Subcutaneous abdominal adipose tissue (tissue), 5 donors: Measurements from ENCODE around the gene TULP3.
A peak's percentile ranks its signal among the peaks of the same experiment; 100 is the strongest.

ENCODE experiments used
- H3K27ac ChIP-seq: one replicate; pipeline ENCODE4 v1.7.0; 2013; ENCODE audit warnings: low read depth, mild to moderate bottlenecking, inconsistent platforms, low read length, moderate library complexity
- H3K27me3 ChIP-seq, 5 donors: one replicate each; pipeline ENCODE4 v1.7.0; 2013; ENCODE audit warnings: low read length in 5 of 5, inconsistent platforms in 1 of 5; ENCODE audit not compliant: control insufficient read depth in 5 of 5, insufficient read depth in 4 of 5
- H3K36me3 ChIP-seq, 5 donors: one replicate each; pipeline ENCODE4 v1.7.0; 2013; ENCODE audit warnings: low read length in 5 of 5; ENCODE audit not compliant: control insufficient read depth in 5 of 5, insufficient read depth in 5 of 5
- H3K4me1 ChIP-seq, 5 donors: one replicate each; pipeline ENCODE4 v1.7.0; 2013; ENCODE audit warnings: low read length in 5 of 5, mild to moderate bottlenecking in 3 of 5, moderate library complexity in 1 of 5; ENCODE audit not compliant: control insufficient read depth in 5 of 5, insufficient read depth in 5 of 5
- H3K4me3 ChIP-seq, 5 donors: one replicate each; pipeline ENCODE4 v1.7.0; 2013; ENCODE audit warnings: low read length in 5 of 5, low read depth in 1 of 5
- H3K9ac ChIP-seq, 5 donors: one replicate each; pipeline ENCODE4 v1.7.0; 2013; ENCODE audit warnings: low read length in 5 of 5, mild to moderate bottlenecking in 4 of 5, moderate library complexity in 3 of 5
- H3K9me3 ChIP-seq, 5 donors: one replicate each; pipeline ENCODE4 v1.7.0; 2013; ENCODE audit warnings: low read length in 5 of 5; ENCODE audit not compliant: control insufficient read depth in 5 of 5
- donor health status: healthy.
- donor health status: healthy.
- donor health status: healthy.
- donor health status: healthy.
- donor health status: healthy.

TULP3 gene

GRCh38 chr12:2922329-2922728, 31.6 kb downstream of the TULP3 start:
- Histone ChIP-seq H3K27me3 (no peaks in the 10 kb centered on the region), H3K27ac (no peak overlapping the region), H3K9ac (no peak overlapping the region), H3K4me3 (no peak overlapping the region), H3K36me3 (peaks cover 10 to 62% (median 47%) of the 10 kb centered on the region in 5 donors), H3K9me3 (no peaks in the 10 kb centered on the region), H3K4me1 (no peaks in the 10 kb centered on the region)

- H3K27ac ChIP-seq, result no peak overlapping the region
- no peaks in the 10 kb centered on the region for H3K27me3 ChIP-seq
- no peak overlapping the region for H3K9ac ChIP-seq
- H3K9me3 ChIP-seq, result no peaks in the 10 kb centered on the region
- H3K4me1 ChIP-seq, result no peaks in the 10 kb centered on the region
- peaks cover 14 to 66% (median 52%) of the 10 kb centered on the region in 5 donors for H3K36me3 ChIP-seq
- no peak overlapping the region for H3K4me3 ChIP-seq
Observed at GRCh38 chr12:2923057-2923456, 32.4 kb downstream of the TULP3 start.

DNA sequence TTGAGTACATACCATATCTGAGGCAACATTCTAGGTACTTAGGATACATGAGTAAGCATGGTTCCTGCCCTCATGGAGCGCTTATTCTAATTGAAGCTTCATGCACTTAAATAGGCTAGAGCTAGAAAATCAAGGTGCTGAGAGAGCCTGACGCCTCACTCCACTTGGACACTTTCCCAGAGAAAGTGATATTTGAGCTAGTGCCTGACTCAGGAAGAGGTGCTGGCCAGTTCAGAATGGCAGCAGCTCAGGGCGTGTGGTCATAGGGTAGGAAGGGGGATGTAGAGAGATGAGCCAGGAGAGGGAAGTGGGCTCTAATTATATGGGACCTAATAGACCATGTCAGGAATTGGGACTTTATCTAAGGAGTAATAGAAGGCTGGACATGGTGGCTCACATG, 33.3 kb downstream of the TULP3 start:
- H3K36me3 ChIP-seq, result peaks cover 14 to 68% (median 52%) of the 10 kb centered on the region in 5 donors
- no peak overlapping the region for H3K27ac ChIP-seq
- peak overlapping the region in 1 of 5 donors; percentile 20 for H3K9ac ChIP-seq
- H3K27me3 ChIP-seq, result no peaks in the 10 kb centered on the region
- no peak overlapping the region for H3K4me3 ChIP-seq
- H3K9me3 ChIP-seq, result no peaks in the 10 kb centered on the region
- no peaks in the 10 kb centered on the region for H3K4me1 ChIP-seq

- no peaks in the 10 kb centered on the region for H3K27me3 ChIP-seq
- H3K4me3 ChIP-seq, result no peak overlapping the region
- peaks cover 14 to 66% (median 54%) of the 10 kb centered on the region in 5 donors for H3K36me3 ChIP-seq
- no peaks in the 10 kb centered on the region for H3K9me3 ChIP-seq
- no peak overlapping the region for H3K27ac ChIP-seq
- H3K4me1 ChIP-seq, result no peaks in the 10 kb centered on the region
- H3K9ac ChIP-seq, result no peak overlapping the region
Observed at GRCh38 chr12:2925322-2925995, 34.8 kb downstream of the TULP3 start.

DNA sequence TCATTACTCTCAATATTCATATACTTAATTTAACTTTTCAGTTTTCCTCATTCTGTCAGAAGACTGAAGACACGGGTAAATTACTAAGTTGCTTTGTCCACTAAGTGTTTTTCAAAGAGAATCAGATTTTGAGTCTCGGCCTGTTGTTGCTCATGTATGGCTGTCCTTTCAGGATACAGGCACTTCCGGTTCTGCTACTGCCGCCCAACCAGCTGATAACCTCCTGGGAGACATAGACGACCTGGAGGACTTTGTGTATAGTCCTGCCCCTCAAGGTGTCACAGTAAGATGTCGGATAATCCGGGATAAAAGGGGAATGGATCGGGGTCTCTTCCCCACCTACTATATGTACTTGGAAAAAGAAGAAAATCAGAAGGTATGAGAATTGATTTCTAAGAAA, 40.2 kb downstream of the TULP3 start:
- Histone ChIP-seq H3K9me3 (no peaks in the 10 kb centered on the region), H3K4me1 (no peaks in the 10 kb centered on the region), H3K36me3 (peaks cover 25 to 68% (median 56%) of the 10 kb centered on the region in 5 donors), H3K9ac (no peak overlapping the region), H3K4me3 (no peak overlapping the region), H3K27ac (no peak overlapping the region), H3K27me3 (no peaks in the 10 kb centered on the region)

GRCh38 chr12:2933586-2933985, 42.9 kb downstream of the TULP3 start:
- H3K27ac ChIP-seq, result no peak overlapping the region
- no peaks in the 10 kb centered on the region for H3K9me3 ChIP-seq
- no peaks in the 10 kb centered on the region for H3K4me1 ChIP-seq
- H3K36me3 ChIP-seq, result peaks cover 25 to 67% (median 55%) of the 10 kb centered on the region in 5 donors
- no peak overlapping the region for H3K9ac ChIP-seq
- H3K27me3 ChIP-seq, result no peaks in the 10 kb centered on the region
- H3K4me3 ChIP-seq, result no peak overlapping the region

GRCh38 chr12:2934371-2934770, 43.7 kb downstream of the TULP3 start:
- Histone ChIP-seq H3K4me1 (no peaks in the 10 kb centered on the region), H3K36me3 (peaks cover 25 to 74% (median 62%) of the 10 kb centered on the region in 5 donors), H3K27ac (peak overlapping the region; percentile 37), H3K9ac (no peak overlapping the region), H3K27me3 (no peaks in the 10 kb centered on the region), H3K9me3 (no peaks in the 10 kb centered on the region), H3K4me3 (no peak overlapping the region)

DNA sequence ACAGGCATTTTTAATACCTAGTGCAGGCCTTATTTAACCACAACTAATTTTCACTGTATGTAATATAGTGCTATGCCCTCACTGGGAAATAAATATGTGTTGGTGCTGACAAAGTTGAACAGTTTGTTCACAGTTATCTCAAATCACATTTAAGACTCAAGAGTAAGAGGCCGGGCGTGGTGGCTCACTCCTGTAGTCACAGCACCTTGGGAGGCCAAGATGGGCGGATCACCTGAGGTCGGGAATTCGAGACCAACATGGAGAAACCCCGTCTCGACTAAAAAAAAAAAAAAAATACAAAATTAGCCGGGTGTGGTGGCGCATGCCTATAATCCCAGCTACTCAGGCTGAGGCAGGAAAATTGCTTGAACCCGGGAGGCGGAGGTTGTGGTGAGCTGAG, 45.6 kb downstream of the TULP3 start:
- H3K27me3 ChIP-seq, result no peaks in the 10 kb centered on the region
- H3K4me3 ChIP-seq, result no peak overlapping the region
- peaks cover 27 to 84% (median 69%) of the 10 kb centered on the region in 5 donors for H3K36me3 ChIP-seq
- no peaks in the 10 kb centered on the region for H3K9me3 ChIP-seq
- no peak overlapping the region for H3K9ac ChIP-seq
- no peak overlapping the region for H3K27ac ChIP-seq
- no peaks in the 10 kb centered on the region for H3K4me1 ChIP-seq

DNA sequence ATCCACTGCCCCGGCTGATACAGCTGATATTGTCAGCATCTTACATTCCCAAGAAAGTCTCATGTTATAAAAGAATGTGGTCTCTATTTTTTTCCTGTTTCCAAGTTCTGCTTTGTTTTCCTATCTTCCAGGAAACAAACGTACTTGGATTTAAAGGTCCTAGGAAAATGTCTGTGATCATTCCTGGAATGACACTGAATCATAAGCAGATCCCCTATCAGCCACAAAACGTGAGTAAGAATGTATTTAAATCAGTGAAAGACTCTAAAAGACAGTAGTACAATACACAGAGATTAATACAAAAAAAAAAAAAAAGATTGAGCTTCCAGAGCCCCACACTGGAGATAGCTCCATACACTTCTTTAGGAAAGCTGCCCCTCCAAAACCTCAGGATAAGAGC, 46.8 kb downstream of the TULP3 start:
- no peak overlapping the region for H3K4me3 ChIP-seq
- no peak overlapping the region for H3K9ac ChIP-seq
- no peaks in the 10 kb centered on the region for H3K9me3 ChIP-seq
- no peak overlapping the region for H3K27ac ChIP-seq
- no peaks in the 10 kb centered on the region for H3K4me1 ChIP-seq
- H3K27me3 ChIP-seq, result no peaks in the 10 kb centered on the region
- H3K36me3 ChIP-seq, result peaks cover 19 to 77% (median 57%) of the 10 kb centered on the region in 5 donors

GRCh38 chr12:2939191-2939590, 48.5 kb downstream of the TULP3 start:
- H3K9me3 ChIP-seq, result no peaks in the 10 kb centered on the region
- H3K36me3 ChIP-seq, result peaks cover 17 to 65% (median 55%) of the 10 kb centered on the region in 5 donors
- H3K4me1 ChIP-seq, result peaks cover 0 to 1% (median 0%) of the 10 kb centered on the region in 5 donors
- no peak overlapping the region for H3K27ac ChIP-seq
- H3K9ac ChIP-seq, result no peak overlapping the region
- no peak overlapping the region for H3K4me3 ChIP-seq
- H3K27me3 ChIP-seq, result no peaks in the 10 kb centered on the region
